Breast epithelium (tissue), 3 donors: ENCODE results near the gene UFC1.

Experiments used
- POLR2A ChIP-seq: fragments of 450-650 bp; IDR thresholded peaks from one replicate; pipeline ENCODE4 v1.6.1; 2016; ENCODE audit warnings: antibody characterized with exemption, mild to moderate bottlenecking, moderate library complexity
- TF ChIP-seq, protein P1 (sequence below), 3 donors: fragments of 450-650 bp; IDR thresholded peaks; one replicate each; pipeline ENCODE4 v1.5.1; 2016 to 2017; ENCODE audit warnings: antibody characterized with exemption in 3 of 3, mild to moderate bottlenecking in 3 of 3, moderate library complexity in 3 of 3

DNA sequence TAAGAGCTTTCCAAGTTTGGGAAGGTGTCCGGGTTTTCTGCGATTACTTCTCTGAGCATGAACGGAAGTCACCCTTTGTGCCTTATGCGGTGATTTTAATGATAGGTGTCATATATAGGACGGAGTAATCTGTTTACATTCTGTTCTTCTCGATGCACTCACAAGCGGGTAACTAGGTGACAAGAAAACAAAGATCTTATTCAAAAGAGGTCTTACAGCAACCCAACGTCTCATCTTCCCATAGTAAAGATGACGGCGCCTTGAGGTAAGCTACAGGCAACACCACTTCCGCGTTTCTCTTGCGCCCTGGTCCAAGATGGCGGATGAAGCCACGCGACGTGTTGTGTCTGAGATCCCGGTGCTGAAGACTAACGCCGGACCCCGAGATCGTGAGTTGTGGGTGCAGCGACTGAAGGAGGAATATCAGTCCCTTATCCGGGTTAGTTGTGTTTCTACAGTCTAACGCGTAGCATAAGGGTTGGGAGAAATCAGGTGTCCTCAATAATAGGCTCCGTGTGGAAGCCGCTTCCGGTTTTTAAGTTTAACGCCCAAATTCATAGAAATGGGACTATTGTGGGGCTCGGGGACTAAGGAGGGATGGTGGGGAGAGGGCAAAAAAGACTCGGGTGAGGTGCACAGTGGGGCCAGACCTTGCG is at the start of gene UFC1:
- TF ChIP-seq, protein P1, sequence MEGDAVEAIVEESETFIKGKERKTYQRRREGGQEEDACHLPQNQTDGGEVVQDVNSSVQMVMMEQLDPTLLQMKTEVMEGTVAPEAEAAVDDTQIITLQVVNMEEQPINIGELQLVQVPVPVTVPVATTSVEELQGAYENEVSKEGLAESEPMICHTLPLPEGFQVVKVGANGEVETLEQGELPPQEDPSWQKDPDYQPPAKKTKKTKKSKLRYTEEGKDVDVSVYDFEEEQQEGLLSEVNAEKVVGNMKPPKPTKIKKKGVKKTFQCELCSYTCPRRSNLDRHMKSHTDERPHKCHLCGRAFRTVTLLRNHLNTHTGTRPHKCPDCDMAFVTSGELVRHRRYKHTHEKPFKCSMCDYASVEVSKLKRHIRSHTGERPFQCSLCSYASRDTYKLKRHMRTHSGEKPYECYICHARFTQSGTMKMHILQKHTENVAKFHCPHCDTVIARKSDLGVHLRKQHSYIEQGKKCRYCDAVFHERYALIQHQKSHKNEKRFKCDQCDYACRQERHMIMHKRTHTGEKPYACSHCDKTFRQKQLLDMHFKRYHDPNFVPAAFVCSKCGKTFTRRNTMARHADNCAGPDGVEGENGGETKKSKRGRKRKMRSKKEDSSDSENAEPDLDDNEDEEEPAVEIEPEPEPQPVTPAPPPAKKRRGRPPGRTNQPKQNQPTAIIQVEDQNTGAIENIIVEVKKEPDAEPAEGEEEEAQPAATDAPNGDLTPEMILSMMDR (IDR thresholded peaks at IDR 0.05): no peak
- TF ChIP-seq POLR2A: no peak
